ENCODE results near the gene UTP3. TPM values are rescaled to one million over a fixed set of nuclear protein-coding genes. Genes with fewer than 3 reads are reported as not detected.

Gene UTP3
- total and polyA plus RNA-seq, 2 donors (not counting 3 experiments of a cell fraction or from before 2014, with no cell fraction given), result 8.7 to 32.8 TPM

- BruUV-seq (replicated peaks), result no TSS peak
- Histone ChIP-seq H3K27me3 (ENCODE audit: control insufficient read depth in 2 of 2, insufficient read depth in 2 of 2, low read length in 2 of 2) (peaks cover 0 to 2% of the 10 kb centered on the region in 2 experiments), H3K27ac (ENCODE audit: insufficient read depth, low read depth, low read length) (no peak overlapping the region), H4K20me1 (replicated peaks; ENCODE audit: control insufficient read depth, extremely low read depth, insufficient read depth, low read length) (no peaks in the 10 kb centered on the region), H3K79me2 (ENCODE audit: control insufficient read depth, insufficient read depth, low read length) (no peaks in the 10 kb centered on the region), H3K36me3 (ENCODE audit: control insufficient read depth in 2 of 2, extremely low read depth in 1 of 2, insufficient read depth in 2 of 2, low read length in 2 of 2) (no peaks in the 10 kb centered on the region), H3K4me1 (ENCODE audit: control insufficient read depth, extremely low read depth, insufficient read depth, low read length) (no peaks in the 10 kb centered on the region), H2AFZ (ENCODE audit: low read depth, low read length) (no peak overlapping the region), H3K9me1 (replicated peaks; ENCODE audit: control insufficient read depth, extremely low read depth, insufficient read depth, low read length) (no peaks in the 10 kb centered on the region), H3K4me2 (ENCODE audit: insufficient read depth, low read length) (no peak overlapping the region), H3K9me3 (replicated peaks; ENCODE audit: control insufficient read depth, insufficient read depth, low read length) (no peaks in the 10 kb centered on the region), H3K4me3 (replicated peaks in 1 of 3; ENCODE audit: insufficient read depth in 1 of 3, low read depth in 1 of 3, low read length in 3 of 3) (no peak overlapping the region), H3K9ac (replicated peaks; ENCODE audit: extremely low read depth, insufficient read depth, low read length) (no peak overlapping the region)
- CTCF ChIA-PET, result interaction anchor here (1.3 kb wide), 1 partner anchor 74 kb away, joined by 3 read pairs; no protein-coding TSS in a partner anchor
- dilution Hi-C loops (cut with MboI; ENCODE audit: extremely low pct_ligation_motif_present, low sequenced_read_pairs), result no loop called here
- intact Hi-C loops (cut with micrococcal nuclease), result no loop called here
- DNase-seq (ENCODE audit: low read depth, low spot score), result no peak
- POLR2A ChIA-PET, result no interaction called here
- no peak for TF ChIP-seq POLR2AphosphoS5 (IDR thresholded peaks at IDR 0.05; ENCODE audit: insufficient read depth, low read depth, low read length)
- no peak for TF ChIP-seq POLR2A (IDR thresholded peaks at IDR 0.05; ENCODE audit: low read depth, low read length)
- no peak for TF ChIP-seq JUN (IDR thresholded peaks at IDR 0.05; ENCODE audit: borderline replicate concordance, insufficient read depth, insufficient read length, low read depth)
- TF ChIP-seq, protein P1, sequence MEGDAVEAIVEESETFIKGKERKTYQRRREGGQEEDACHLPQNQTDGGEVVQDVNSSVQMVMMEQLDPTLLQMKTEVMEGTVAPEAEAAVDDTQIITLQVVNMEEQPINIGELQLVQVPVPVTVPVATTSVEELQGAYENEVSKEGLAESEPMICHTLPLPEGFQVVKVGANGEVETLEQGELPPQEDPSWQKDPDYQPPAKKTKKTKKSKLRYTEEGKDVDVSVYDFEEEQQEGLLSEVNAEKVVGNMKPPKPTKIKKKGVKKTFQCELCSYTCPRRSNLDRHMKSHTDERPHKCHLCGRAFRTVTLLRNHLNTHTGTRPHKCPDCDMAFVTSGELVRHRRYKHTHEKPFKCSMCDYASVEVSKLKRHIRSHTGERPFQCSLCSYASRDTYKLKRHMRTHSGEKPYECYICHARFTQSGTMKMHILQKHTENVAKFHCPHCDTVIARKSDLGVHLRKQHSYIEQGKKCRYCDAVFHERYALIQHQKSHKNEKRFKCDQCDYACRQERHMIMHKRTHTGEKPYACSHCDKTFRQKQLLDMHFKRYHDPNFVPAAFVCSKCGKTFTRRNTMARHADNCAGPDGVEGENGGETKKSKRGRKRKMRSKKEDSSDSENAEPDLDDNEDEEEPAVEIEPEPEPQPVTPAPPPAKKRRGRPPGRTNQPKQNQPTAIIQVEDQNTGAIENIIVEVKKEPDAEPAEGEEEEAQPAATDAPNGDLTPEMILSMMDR (IDR thresholded peaks at IDR 0.05; ENCODE audit: extremely low read depth in 1 of 2, insufficient read depth in 1 of 2, low read depth in 1 of 2, low read length in 2 of 2), result no peak
- no peak for TF ChIP-seq MYC (IDR thresholded peaks at IDR 0.05; ENCODE audit: low read depth, low read length)
- TF ChIP-seq FOS (IDR thresholded peaks at IDR 0.05; ENCODE audit: borderline replicate concordance, insufficient read depth, low read length), result no peak
- TF ChIP-seq, protein P2, sequence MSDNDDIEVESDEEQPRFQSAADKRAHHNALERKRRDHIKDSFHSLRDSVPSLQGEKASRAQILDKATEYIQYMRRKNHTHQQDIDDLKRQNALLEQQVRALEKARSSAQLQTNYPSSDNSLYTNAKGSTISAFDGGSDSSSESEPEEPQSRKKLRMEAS (IDR thresholded peaks at IDR 0.05; ENCODE audit: insufficient read depth, insufficient read length), result no peak
- TF ChIP-seq GATA2 (IDR thresholded peaks at IDR 0.05; ENCODE audit: insufficient read depth, insufficient read length, low read depth, low read length), result no peak
- TF ChIP-seq EZH2 (IDR thresholded peaks at IDR 0.05; ENCODE audit: borderline replicate concordance, low read depth, low read length, severe bottlenecking), result no peak
- no peak for FAIRE-seq
These were observed 13.6 kb upstream of the UTP3 start for GRCh38 chr4:70674731-70675130.

All from endothelial cell of umbilical vein (primary cell).